ENCODE measurements around the gene ZNF431. TPM values are rescaled to one million over a fixed set of nuclear protein-coding genes. Genes with fewer than 3 reads are reported as not detected.
A peak's percentile ranks its signal among the peaks of the same experiment; 100 is the strongest.

ZNF431 gene
- total and polyA plus RNA-seq, 2 of the 8 experiments (the other 6 are each of a cell fraction or from before 2014, with no cell fraction given) = 6.7 to 43.2 TPM

Small RNA genes within 50 kb of the gene (small RNA-seq; reads per million reads assigned to genes)
- gene RNA5SP469 (ENCODE audit: insufficient read depth) = 2.7 reads per million, percentile 33 among the genes with 10 or more reads in this experiment

Other genes with a start within 250 kb of the ZNF431 start
- gene ZNF85, start 218.8 kb upstream of the ZNF431 start, total RNA-seq (2021; fragmentation: NEBNext Ultra II Directional; extraction: Animal tissue kit (Norgen Biotek cat#: 25700)) = 22.2 and 23.1 TPM in 2 replicates
- gene ZNF85, start 218.8 kb upstream of the ZNF431 start, polyA plus RNA-seq (2011; rRNA removed) = 6.1 and 7.6 TPM in 2 replicates
- 10.1 and 16.1 TPM in 2 replicates for gene ZNF430, start 121.4 kb upstream of the ZNF431 start, total RNA-seq (2021; fragmentation: NEBNext Ultra II Directional; extraction: Animal tissue kit (Norgen Biotek cat#: 25700))
- 4.1 and 5.1 TPM in 2 replicates for gene ZNF430, start 121.4 kb upstream of the ZNF431 start, polyA plus RNA-seq (2011; rRNA removed)
- gene ZNF714, start 59.8 kb upstream of the ZNF431 start, total RNA-seq (2021; fragmentation: NEBNext Ultra II Directional; extraction: Animal tissue kit (Norgen Biotek cat#: 25700)) = 71.8 and 74.2 TPM in 2 replicates
- gene ZNF714, start 59.8 kb upstream of the ZNF431 start, polyA plus RNA-seq (2011; rRNA removed) = 12.0 and 16.4 TPM in 2 replicates
- 40.0 and 41.5 TPM in 2 replicates for gene ZNF708, start 187.4 kb downstream of the ZNF431 start, total RNA-seq (2021; fragmentation: NEBNext Ultra II Directional; extraction: Animal tissue kit (Norgen Biotek cat#: 25700))
- gene ZNF708, start 187.4 kb downstream of the ZNF431 start, polyA plus RNA-seq (2011; rRNA removed) = 3.8 and 4.1 TPM in 2 replicates
- gene ZNF738, start 217.0 kb downstream of the ZNF431 start, total RNA-seq (2021; fragmentation: NEBNext Ultra II Directional; extraction: Animal tissue kit (Norgen Biotek cat#: 25700)) = 78.1 and 80.6 TPM in 2 replicates
- gene ZNF738, start 217.0 kb downstream of the ZNF431 start, polyA plus RNA-seq (2011; rRNA removed) = 126 and 148 TPM in 2 replicates